ENCODE results near the gene CSTPP1. TPM values are rescaled to one million over a fixed set of nuclear protein-coding genes. Genes with fewer than 3 reads are reported as not detected.
"Not testable (repeated sequence)": the region's sequence is repeated elsewhere in the genome, so short reads cannot be mapped to it uniquely, and the experiment has no call there.

Gene CSTPP1
- total RNA-seq, 1 donor from 2014 or later, result 30.0 TPM

GRCh38 chr11:47071791-47072261, 135.3 kb downstream of the CSTPP1 start:
- no peaks in the 10 kb centered on the region for H3K9me3 Mint-ChIP-seq (ENCODE audit: unreplicated experiment)
- no peaks in the 10 kb centered on the region for H3K27me3 Mint-ChIP-seq (ENCODE audit: unreplicated experiment)
- no peaks in the 10 kb centered on the region for H3K36me3 Mint-ChIP-seq (ENCODE audit: low read depth, unreplicated experiment)
- H3K27ac Mint-ChIP-seq (ENCODE audit: unreplicated experiment), result no peak overlapping the region
- no peak for DNase-seq (ENCODE audit: low spot score)
- TF ChIP-seq CTCF (IDR thresholded peaks at IDR 0.05; ENCODE audit: unreplicated experiment), result no peak
- H3K4me1 Mint-ChIP-seq (ENCODE audit: unreplicated experiment), result peaks cover 6% of the 10 kb centered on the region
- H3K4me3 Mint-ChIP-seq (ENCODE audit: unreplicated experiment), result no peak overlapping the region

- no peak for TF ChIP-seq CTCF (IDR thresholded peaks at IDR 0.05; ENCODE audit: unreplicated experiment)
- Mint-ChIP-seq H3K4me1 (ENCODE audit: unreplicated experiment) (no peaks in the 10 kb centered on the region), H3K9me3 (ENCODE audit: unreplicated experiment) (no peaks in the 10 kb centered on the region), H3K36me3 (ENCODE audit: low read depth, unreplicated experiment) (no peaks in the 10 kb centered on the region), H3K27me3 (ENCODE audit: unreplicated experiment) (no peaks in the 10 kb centered on the region), H3K4me3 (ENCODE audit: unreplicated experiment) (no peak overlapping the region), H3K27ac (ENCODE audit: unreplicated experiment) (no peak overlapping the region)
- DNase-seq (ENCODE audit: low spot score), result no peak
Measured at GRCh38 chr11:47078751-47079521, 142.4 kb downstream of the CSTPP1 start.

- H3K27me3 Mint-ChIP-seq (ENCODE audit: unreplicated experiment); H3K9me3 Mint-ChIP-seq (ENCODE audit: unreplicated experiment); H3K4me1 Mint-ChIP-seq (ENCODE audit: unreplicated experiment); DNase-seq (ENCODE audit: low spot score); H3K36me3 Mint-ChIP-seq (ENCODE audit: low read depth, unreplicated experiment); H3K27ac Mint-ChIP-seq (ENCODE audit: unreplicated experiment); H3K4me3 Mint-ChIP-seq (ENCODE audit: unreplicated experiment): not testable (repeated sequence)
Measured at GRCh38 chr11:47080775-47081174, 144.2 kb downstream of the CSTPP1 start.

GRCh38 chr11:47083913-47084312, 147.4 kb downstream of the CSTPP1 start:
- no peak for TF ChIP-seq CTCF (IDR thresholded peaks at IDR 0.05; ENCODE audit: unreplicated experiment)
- Mint-ChIP-seq H3K36me3 (ENCODE audit: low read depth, unreplicated experiment) (no peaks in the 10 kb centered on the region), H3K4me1 (ENCODE audit: unreplicated experiment) (no peaks in the 10 kb centered on the region), H3K27me3 (ENCODE audit: unreplicated experiment) (no peaks in the 10 kb centered on the region), H3K27ac (ENCODE audit: unreplicated experiment) (no peak overlapping the region), H3K4me3 (ENCODE audit: unreplicated experiment) (no peak overlapping the region), H3K9me3 (ENCODE audit: unreplicated experiment) (no peaks in the 10 kb centered on the region)
- no peak for DNase-seq (ENCODE audit: low spot score)

GRCh38 chr11:47087801-47088200, 151.2 kb downstream of the CSTPP1 start:
- H3K4me3 Mint-ChIP-seq (ENCODE audit: unreplicated experiment), result no peak overlapping the region

More at GRCh38 chr11:47087801-47088200, 151.2 kb downstream of the CSTPP1 start:
- no peak for TF ChIP-seq CTCF (IDR thresholded peaks at IDR 0.05; ENCODE audit: unreplicated experiment)
- Mint-ChIP-seq H3K27ac (ENCODE audit: unreplicated experiment) (no peak overlapping the region), H3K4me1 (ENCODE audit: unreplicated experiment) (no peaks in the 10 kb centered on the region), H3K27me3 (ENCODE audit: unreplicated experiment) (no peaks in the 10 kb centered on the region), H3K36me3 (ENCODE audit: low read depth, unreplicated experiment) (no peaks in the 10 kb centered on the region), H3K9me3 (ENCODE audit: unreplicated experiment) (no peaks in the 10 kb centered on the region)
- no peak for DNase-seq (ENCODE audit: low spot score)

Data from endothelial cell (in vitro differentiated cells).